IMR-90 (cell line): ENCODE data around the gene CFAP210. TPM values are rescaled to one million over a fixed set of nuclear protein-coding genes. Genes with fewer than 3 reads are reported as not detected.

ENCODE experiments used
- ATAC-seq: fragments of 200-7000 bp; cut with Tn5 transposase; 2 replicates; pipeline ENCODE4 v1.9.1; 2020; ENCODE audit warnings: low read depth, mild to moderate bottlenecking, moderate library complexity
- BruUV-seq: library from RNA; stranded (reverse); fragments of 400-500 nt; replicated peaks from 2 replicates; lab custom pipeline; 2021; lab: Mats Ljungman, UMichigan
- CTCF ChIA-PET: fragments of 300-600 bp; formaldehyde crosslinking; extraction: SDS; loops from one replicate; lab custom pipeline; 2021; ENCODE audit warnings: antibody characterized with exemption; lab: Yijun Ruan, JAX
- POLR2A ChIA-PET: fragments of 300-600 bp; sonication (Branson Sonifier 250); formaldehyde crosslinking; loops from one replicate; lab custom pipeline; 2022; ENCODE audit warnings: antibody characterized with exemption; ENCODE audit not compliant: unreplicated experiment; lab: Charles Lee
- DNase-seq: peaks from one replicate; pipeline ENCODE4 v3.0.0; 2013
- H2AFZ ChIP-seq: replicated peaks from 2 replicates; pipeline ENCODE3; 2013; ENCODE audit warnings: low read length, mild to moderate bottlenecking; ENCODE audit not compliant: poor library complexity
- H2AK5ac ChIP-seq: 2 replicates; pipeline ENCODE4 v1.6.1; 2013; ENCODE audit warnings: low read depth, low read length, inconsistent platforms
- H2AK9ac ChIP-seq: replicated peaks from 2 replicates; pipeline ENCODE3; 2013; ENCODE audit warnings: mild to moderate bottlenecking, low read depth, low read length, moderate library complexity; ENCODE audit not compliant: poor library complexity
- H2BK120ac ChIP-seq: 2 replicates; pipeline ENCODE4 v1.6.1; 2013; ENCODE audit warnings: low read depth, low read length, inconsistent platforms
- H2BK15ac ChIP-seq: 3 replicates; pipeline ENCODE4 v1.6.1; 2013; ENCODE audit warnings: low read depth, low read length, inconsistent platforms
- H2BK20ac ChIP-seq: 2 replicates; pipeline ENCODE4 v1.6.1; 2013; ENCODE audit warnings: low read depth, mild to moderate bottlenecking, inconsistent platforms, low read length, moderate library complexity
- H2BK5ac ChIP-seq: 2 replicates; pipeline ENCODE4 v1.6.1; 2013; ENCODE audit warnings: mild to moderate bottlenecking, low read depth, low read length, inconsistent platforms; ENCODE audit not compliant: poor library complexity, severe bottlenecking
- H3K14ac ChIP-seq: replicated peaks from 2 replicates; pipeline ENCODE4 v1.6.1; 2013; ENCODE audit warnings: low read depth, low read length, inconsistent platforms
- H3K18ac ChIP-seq: 2 replicates; pipeline ENCODE4 v1.6.1; 2013; ENCODE audit warnings: low read depth, low read length, control low read depth
- H3K23ac ChIP-seq: 2 replicates; pipeline ENCODE4 v1.6.1; 2013; ENCODE audit warnings: low read depth, low read length, inconsistent platforms
- H3K27ac ChIP-seq: 2 replicates; pipeline ENCODE4 v1.5.1; 2013; ENCODE audit warnings: mild to moderate bottlenecking, control low read depth, low read length; ENCODE audit not compliant: insufficient read depth
- H3K27me3 ChIP-seq: 2 replicates; pipeline ENCODE4 v1.6.1; 2013; ENCODE audit warnings: low read length; ENCODE audit not compliant: control insufficient read depth, insufficient read depth
- H3K36me3 ChIP-seq: 2 replicates; pipeline ENCODE4 v1.6.1; 2013; ENCODE audit warnings: low read length, mixed read lengths; ENCODE audit not compliant: control insufficient read depth, insufficient read depth
- H3K4ac ChIP-seq: 2 replicates; pipeline ENCODE4 v1.6.1; 2013; ENCODE audit warnings: low read depth, low read length, inconsistent platforms
- H3K4me1 ChIP-seq: 2 replicates; pipeline ENCODE4 v1.6.1; 2013; ENCODE audit warnings: low read length, mixed read lengths; ENCODE audit not compliant: control insufficient read depth, insufficient read depth
- H3K4me2 ChIP-seq: 2 replicates; pipeline ENCODE4 v1.6.1; 2013; ENCODE audit warnings: low read depth, mild to moderate bottlenecking, control low read depth, low read length, moderate library complexity
- H3K4me3 ChIP-seq: 2 replicates; pipeline ENCODE4 v1.5.1; 2013; ENCODE audit warnings: low read depth, mild to moderate bottlenecking, control low read depth, low read length, moderate library complexity; ENCODE audit not compliant: insufficient read depth
- H3K56ac ChIP-seq: 2 replicates; pipeline ENCODE4 v1.6.1; 2013; ENCODE audit warnings: low read length, inconsistent platforms; ENCODE audit not compliant: insufficient read depth; ENCODE audit errors: extremely low read depth
- H3K79me1 ChIP-seq, 2 experiments: 2 replicates each; pipeline ENCODE4 v1.6.1; 2013; ENCODE audit warnings: low read length in 2 of 2, inconsistent platforms in 1 of 2, low read depth in 1 of 2
- H3K9ac ChIP-seq: 2 replicates; pipeline ENCODE4 v1.6.1; 2013; ENCODE audit warnings: low read depth, low read length, control low read depth
- H3K9me1 ChIP-seq: 2 replicates; pipeline ENCODE4 v1.6.1; 2013; ENCODE audit warnings: low read length, inconsistent platforms; ENCODE audit not compliant: insufficient read depth
- H3K9me3 ChIP-seq: 2 replicates; pipeline ENCODE4 v1.6.1; 2013; ENCODE audit warnings: low read length; ENCODE audit not compliant: control insufficient read depth, insufficient read depth
- H4K20me1 ChIP-seq: 2 replicates; pipeline ENCODE4 v1.6.1; 2013; ENCODE audit warnings: low read length, inconsistent platforms; ENCODE audit not compliant: insufficient read depth
- H4K5ac ChIP-seq: 2 replicates; pipeline ENCODE4 v1.6.1; 2013; ENCODE audit warnings: mild to moderate bottlenecking, low read depth, low read length, control low read depth
- H4K8ac ChIP-seq, 2 experiments: 2 replicates each; pipeline ENCODE4 v1.6.1; 2013; ENCODE audit warnings: low read depth in 2 of 2, low read length in 2 of 2, control low read depth in 1 of 2, inconsistent platforms in 1 of 2
- H4K91ac ChIP-seq: 2 replicates; pipeline ENCODE4 v1.6.1; 2013; ENCODE audit warnings: low read depth, low read length, inconsistent platforms; ENCODE audit not compliant: insufficient read depth
- MAFK ChIP-seq: IDR thresholded peaks from 2 replicates; pipeline ENCODE4 v1.6.1; 2012; ENCODE audit warnings: low read depth, low read length, improper control_type of control experiment
- WGBS, 2 experiments: methylation state at CpG; one replicate each; pipeline versions ENCODE4 v1.1.5 to v1.1.7; 2013; ENCODE audit warnings: missing lambda C conversion rate in 2 of 2; ENCODE audit not compliant: insufficient read length in 1 of 2; ENCODE audit errors: extremely low coverage in 2 of 2; 5-methylcytosine and 5-hydroxymethylcytosine counted together
- dilution Hi-C: fragments of 300-500 bp; cut with HindIII; formaldehyde crosslinking; loops from one replicate; pipeline ENCODE4 v1.14.3; 2018; ENCODE audit warnings: low sequenced_read_pairs; ENCODE audit not compliant: unreplicated experiment
- in situ Hi-C: fragments of 300-500 bp; cut with MboI; formaldehyde crosslinking; loops from 3 replicates; pipeline ENCODE4 v1.14.3; 2019; ENCODE audit warnings: low sequenced_read_pairs, inconsistent platforms, mixed read lengths
- intact Hi-C: fragments of 100-400 bp; cut with micrococcal nuclease; formaldehyde crosslinking; loops from 2 replicates; pipeline ENCODE4 v1.10.0; 2022
- polyA plus RNA-seq, 3 experiments: library from polyadenylated mRNA; depleted of rRNA; stranded (reverse); fragments of >200 nt; gene quantifications; 2 replicates each; pipeline ENCODE4 v1.2.3, GENCODE V29; 2012; ENCODE audit warnings: low replicate concordance in 1 of 3
- total RNA-seq: library from RNA; depleted of rRNA; stranded (reverse); fragments of >200 nt; gene quantifications from 2 replicates; pipeline ENCODE4 v1.2.3, GENCODE V29; 2012

Gene CFAP210
- total and polyA plus RNA-seq, 2 of the 4 experiments (the other 2 are of a cell fraction): not detected

GRCh38 chr2:169656164-169656563 is 38.0 kb downstream of the CFAP210 start:
- Histone ChIP-seq H2BK20ac (no peak overlapping the region), H2BK15ac (no peak overlapping the region), H3K56ac (no peak overlapping the region), H3K4me3 (no peak overlapping the region), H3K79me1 (no peaks in the 10 kb centered on the region), H3K27ac (no peak overlapping the region), H4K5ac (no peak overlapping the region), H3K14ac (no peak overlapping the region), H3K9ac (no peak overlapping the region), H3K18ac (no peak overlapping the region), H4K91ac (no peak overlapping the region), H3K4me1 (no peaks in the 10 kb centered on the region), H4K20me1 (no peaks in the 10 kb centered on the region), H3K9me3 (no peaks in the 10 kb centered on the region), H3K36me3 (no peaks in the 10 kb centered on the region), H3K9me1 (no peaks in the 10 kb centered on the region), H2BK120ac (no peak overlapping the region), H2AFZ (no peak overlapping the region), H4K8ac (no peak overlapping the region), H3K23ac (no peak overlapping the region), H2BK5ac (no peak overlapping the region), H3K4me2 (no peak overlapping the region), H2AK5ac (no peak overlapping the region), H3K27me3 (peaks cover 1% of the 10 kb centered on the region; the same call in 1 of the 2 replicates), H3K4ac (no peak overlapping the region), H2AK9ac (no peak overlapping the region)
- no TSS peak for BruUV-seq
- ChIA-PET CTCF (no interaction called here), POLR2A (no interaction called here)
- intact Hi-C loops (no loop called here), dilution Hi-C loops (no loop called here), in situ Hi-C loops (no loop called here)
- no peak for ATAC-seq
- no peak for DNase-seq
- 50 to 85% methylated on average over 2 of the region's 3 CpGs for WGBS, 2 experiments
- TF ChIP-seq MAFK: no peak
